Activated CD4-positive, alpha-beta T cell treated with anti-CD3 and anti-CD28 coated beads, Interleukin-2, amount 10 ng/mL, durations not matched to agents 24 days and 14 days (primary cell): ENCODE measurements around the gene SEC24B. TPM values are rescaled to one million over a fixed set of nuclear protein-coding genes. Genes with fewer than 3 reads are reported as not detected.
"Not testable (repeated sequence)": the region's sequence is repeated elsewhere in the genome, so short reads cannot be mapped to it uniquely, and the experiment has no call there.

ENCODE experiments used
- DNase-seq: peaks from one replicate; pipeline ENCODE4 v3.0.0; 2022
- H3K27ac Mint-ChIP-seq: one replicate; pipeline ENCODE4 v1.8.0; 2022; ENCODE audit warnings: mild to moderate bottlenecking, mixed read lengths
- H3K27me3 Mint-ChIP-seq: one replicate; pipeline ENCODE4 v1.8.0; 2022; ENCODE audit warnings: mixed read lengths
- H3K36me3 Mint-ChIP-seq: one replicate; pipeline ENCODE4 v1.8.0; 2022; ENCODE audit warnings: low read depth, mild to moderate bottlenecking, mixed read lengths
- H3K4me1 Mint-ChIP-seq: one replicate; pipeline ENCODE4 v1.8.0; 2021; ENCODE audit warnings: mixed read lengths
- H3K4me3 Mint-ChIP-seq: one replicate; pipeline ENCODE4 v1.8.0; 2022; ENCODE audit warnings: mild to moderate bottlenecking, moderate library complexity, mixed read lengths
- H3K9me3 Mint-ChIP-seq: one replicate; pipeline ENCODE4 v1.8.0; 2021; ENCODE audit warnings: mixed read lengths
- intact Hi-C: fragments of 100-400 bp; cut with micrococcal nuclease; formaldehyde crosslinking; loops from one replicate; pipeline ENCODE4 v1.15.1; 2023
- total RNA-seq: library from RNA; stranded (reverse); gene quantifications from 2 replicates; pipeline ENCODE4 v1.2.3, GENCODE V29; 2022

The SEC24B gene
- total RNA-seq, 1 donor from 2014 or later = 33.6 TPM

GRCh38 chr4:109441862-109442458, 8.3 kb downstream of the SEC24B start:
- Mint-ChIP-seq H3K27me3 (no peaks in the 10 kb centered on the region), H3K36me3 (peaks cover 16% of the 10 kb centered on the region), H3K9me3 (peaks cover 3% of the 10 kb centered on the region), H3K4me3 (no peak overlapping the region), H3K4me1 (peaks cover 39% of the 10 kb centered on the region), H3K27ac (no peak overlapping the region)
- intact Hi-C loops = no loop called here
- DNase-seq = no peak

GRCh38 chr4:109444182-109444844, 10.7 kb downstream of the SEC24B start:
- Mint-ChIP-seq H3K36me3 (peaks cover 26% of the 10 kb centered on the region), H3K4me3 (no peak overlapping the region), H3K27ac (no peak overlapping the region), H3K27me3 (no peaks in the 10 kb centered on the region), H3K4me1 (peaks cover 27% of the 10 kb centered on the region), H3K9me3 (peaks cover 3% of the 10 kb centered on the region)
- intact Hi-C loops = no loop called here
- DNase-seq = no peak

DNA sequence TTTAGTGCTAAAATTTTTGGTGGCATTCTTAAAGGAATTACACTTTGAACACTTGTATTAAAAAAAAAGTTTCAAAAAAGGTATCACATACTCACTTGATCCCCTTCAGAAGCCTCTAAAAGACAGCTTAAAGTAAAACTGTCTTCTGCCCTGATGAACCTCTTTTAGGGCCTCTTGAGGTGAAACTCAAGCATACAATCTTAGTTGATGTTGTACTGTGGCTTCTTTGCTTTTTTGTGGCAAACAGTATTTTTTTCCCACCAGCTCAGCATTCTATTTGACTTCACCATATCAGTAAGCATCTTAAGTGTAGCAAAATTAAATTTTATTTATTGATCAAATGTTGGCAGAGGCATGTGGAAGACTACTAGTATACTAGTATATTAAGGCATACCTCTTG, 13.7 kb downstream of the SEC24B start:
- H3K27me3 Mint-ChIP-seq = no peaks in the 10 kb centered on the region
- no peak overlapping the region for H3K4me3 Mint-ChIP-seq
- H3K36me3 Mint-ChIP-seq = peaks cover 47% of the 10 kb centered on the region
- peaks cover 3% of the 10 kb centered on the region for H3K9me3 Mint-ChIP-seq
- peaks cover 19% of the 10 kb centered on the region for H3K4me1 Mint-ChIP-seq
- no peak for DNase-seq
- no peak overlapping the region for H3K27ac Mint-ChIP-seq
- intact Hi-C loops = no loop called here

GRCh38 chr4:109451544-109452273, 18.1 kb downstream of the SEC24B start:
- Mint-ChIP-seq H3K4me1 (peaks cover 9% of the 10 kb centered on the region), H3K27ac (no peak overlapping the region), H3K36me3 (peaks cover 55% of the 10 kb centered on the region), H3K27me3 (no peaks in the 10 kb centered on the region), H3K4me3 (no peak overlapping the region), H3K9me3 (no peaks in the 10 kb centered on the region)
- DNase-seq = no peak
- intact Hi-C loops = no loop called here

DNA sequence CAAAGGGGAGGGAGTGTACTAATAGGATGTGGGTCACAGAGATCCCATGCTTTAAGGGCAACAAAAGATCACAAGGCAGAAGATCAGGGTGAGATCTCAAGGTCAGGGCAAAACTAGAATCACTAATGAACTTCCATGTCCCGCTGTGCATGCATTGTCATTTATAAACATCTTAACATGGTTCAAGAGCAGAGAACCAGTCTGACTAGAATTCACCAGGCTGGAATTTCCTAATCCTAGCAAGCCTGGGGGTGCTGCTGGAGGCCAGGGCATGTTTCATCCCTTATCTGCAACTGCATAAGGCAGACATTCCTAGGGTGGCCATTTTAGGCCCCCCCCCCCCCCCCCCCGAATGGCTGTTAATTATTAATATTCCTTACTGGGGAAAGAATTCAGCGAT, 19.5 kb downstream of the SEC24B start:
- intact Hi-C loops, H3K4me3 Mint-ChIP-seq, H3K27me3 Mint-ChIP-seq, H3K4me1 Mint-ChIP-seq, DNase-seq, H3K27ac Mint-ChIP-seq, H3K9me3 Mint-ChIP-seq: not testable (repeated sequence)
- peaks cover 51% of the 10 kb centered on the region for H3K36me3 Mint-ChIP-seq

GRCh38 chr4:109462297-109462696, 28.7 kb downstream of the SEC24B start:
- H3K9me3 Mint-ChIP-seq = no peaks in the 10 kb centered on the region
- H3K36me3 Mint-ChIP-seq = peaks cover 28% of the 10 kb centered on the region
- peak overlapping the region; percentile 17 for H3K27ac Mint-ChIP-seq
- no peak for DNase-seq
- H3K4me1 Mint-ChIP-seq = peaks cover 9% of the 10 kb centered on the region
- intact Hi-C loops = no loop called here
- H3K4me3 Mint-ChIP-seq = no peak overlapping the region
- no peaks in the 10 kb centered on the region for H3K27me3 Mint-ChIP-seq

DNA sequence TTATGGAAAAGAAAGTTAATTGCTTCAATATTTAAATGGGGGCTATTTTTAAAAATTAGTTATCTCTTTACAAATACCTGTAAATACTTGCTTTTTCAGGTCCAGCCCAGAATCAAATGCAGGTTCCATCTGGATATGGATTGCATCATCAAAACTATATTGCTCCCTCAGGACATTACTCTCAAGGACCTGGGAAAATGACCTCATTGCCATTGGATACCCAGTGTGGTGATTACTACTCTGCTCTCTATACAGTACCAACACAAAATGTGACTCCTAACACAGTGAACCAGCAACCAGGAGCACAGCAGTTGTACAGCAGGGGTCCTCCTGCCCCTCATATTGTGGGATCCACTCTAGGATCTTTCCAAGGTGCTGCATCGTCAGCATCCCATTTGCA, 29.2 kb downstream of the SEC24B start:
- Mint-ChIP-seq H3K27ac (no peak overlapping the region), H3K27me3 (no peaks in the 10 kb centered on the region), H3K4me1 (peaks cover 9% of the 10 kb centered on the region), H3K36me3 (peaks cover 28% of the 10 kb centered on the region), H3K4me3 (no peak overlapping the region), H3K9me3 (no peaks in the 10 kb centered on the region)
- DNase-seq = no peak
- intact Hi-C loops = no loop called here

- Mint-ChIP-seq H3K9me3 (no peaks in the 10 kb centered on the region), H3K27ac (no peak overlapping the region), H3K4me3 (no peak overlapping the region), H3K27me3 (no peaks in the 10 kb centered on the region), H3K4me1 (peaks cover 17% of the 10 kb centered on the region), H3K36me3 (peaks cover 35% of the 10 kb centered on the region)
- intact Hi-C loops = no loop called here
- no peak for DNase-seq
Measured at GRCh38 chr4:109465069-109465468, 31.5 kb downstream of the SEC24B start.

DNA sequence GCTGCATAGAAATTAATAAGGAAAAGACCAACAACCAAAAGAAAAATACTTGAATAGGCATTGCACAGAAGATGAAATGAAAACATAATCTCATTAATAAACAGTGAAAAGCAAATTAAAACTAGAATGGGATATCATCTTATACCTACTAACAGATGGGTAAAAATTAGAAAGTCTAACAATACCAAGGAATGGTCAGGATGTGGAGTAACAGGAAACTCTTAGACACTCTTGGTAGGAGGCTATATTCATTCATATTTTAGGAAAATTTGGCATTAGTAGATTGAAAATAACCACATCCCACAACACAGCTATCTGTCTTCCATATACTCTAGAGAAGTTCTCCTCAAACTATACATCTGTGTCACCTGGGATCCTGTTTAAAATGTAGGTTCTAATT, 36.3 kb downstream of the SEC24B start:
- intact Hi-C loops = loop anchor here (5.0 kb wide), 1 partner anchor 38 kb away; the partner anchor contains the start of gene SEC24B

DNA sequence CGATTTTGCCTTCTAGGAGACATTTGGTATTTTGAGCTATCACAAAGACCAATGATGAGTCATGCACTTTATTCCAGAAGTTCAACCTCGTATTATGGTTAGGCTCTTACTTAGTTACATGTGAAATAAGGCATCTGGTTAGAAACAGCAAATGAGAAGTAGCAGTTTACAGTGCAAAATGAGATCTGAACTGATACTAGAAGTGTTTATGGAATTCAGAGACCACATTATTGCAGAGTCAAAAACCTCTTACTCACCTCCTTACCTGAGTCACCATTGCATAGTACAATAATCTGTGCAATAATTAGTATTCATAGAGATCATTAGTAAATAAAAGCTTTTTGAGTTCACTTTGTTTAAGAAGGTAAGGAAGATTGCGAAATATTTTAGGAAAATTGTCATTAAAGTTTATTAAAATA, 38.7 kb downstream of the SEC24B start:
- Mint-ChIP-seq H3K36me3 (peaks cover 42% of the 10 kb centered on the region), H3K27ac (peak overlapping the region; percentile 6), H3K4me1 (peaks cover 31% of the 10 kb centered on the region), H3K9me3 (no peaks in the 10 kb centered on the region), H3K27me3 (no peaks in the 10 kb centered on the region), H3K4me3 (no peak overlapping the region)
- intact Hi-C loops = loop anchor here (5.0 kb wide), 1 partner anchor 40 kb away; the partner anchor contains the start of gene SEC24B
- no peak for DNase-seq

More for the DNA sequence above, 36.3 kb downstream of the SEC24B start:
- H3K27me3 Mint-ChIP-seq = no peaks in the 10 kb centered on the region
- peaks cover 38% of the 10 kb centered on the region for H3K36me3 Mint-ChIP-seq
- DNase-seq = no peak
- no peak overlapping the region for H3K4me3 Mint-ChIP-seq
- no peaks in the 10 kb centered on the region for H3K9me3 Mint-ChIP-seq
- no peak overlapping the region for H3K27ac Mint-ChIP-seq
- H3K4me1 Mint-ChIP-seq = peaks cover 35% of the 10 kb centered on the region

GRCh38 chr4:109473824-109474223, 40.2 kb downstream of the SEC24B start:
- Mint-ChIP-seq H3K36me3 (peaks cover 39% of the 10 kb centered on the region), H3K27ac (peak overlapping the region; percentile 80), H3K27me3 (no peaks in the 10 kb centered on the region), H3K4me3 (no peak overlapping the region), H3K4me1 (peaks cover 26% of the 10 kb centered on the region), H3K9me3 (no peaks in the 10 kb centered on the region)
- no peak for DNase-seq
- intact Hi-C loops = loop anchor here (5.0 kb wide), 1 partner anchor 42 kb away; the partner anchor contains the start of gene SEC24B

GRCh38 chr4:109486007-109486406, 52.4 kb downstream of the SEC24B start:
- intact Hi-C loops = no loop called here

DNA sequence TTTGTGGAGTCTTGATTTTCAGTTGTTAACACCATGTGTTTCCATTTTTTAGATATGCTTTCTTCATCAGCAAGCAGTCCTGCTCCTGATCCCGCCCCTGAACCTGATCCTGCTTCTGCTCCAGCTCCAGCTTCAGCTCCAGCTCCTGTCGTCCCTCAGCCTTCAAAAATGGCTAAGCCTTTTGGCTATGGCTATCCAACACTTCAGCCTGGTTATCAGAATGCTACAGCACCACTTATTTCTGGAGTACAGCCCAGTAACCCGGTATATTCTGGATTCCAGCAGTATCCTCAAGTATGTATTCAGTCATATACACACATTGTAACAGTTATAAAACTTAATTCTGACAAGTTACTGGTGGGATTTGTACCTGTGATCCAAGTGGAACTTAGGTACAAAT, 60.9 kb downstream of the SEC24B start:
- intact Hi-C loops = no loop called here
- Mint-ChIP-seq H3K27me3 (no peaks in the 10 kb centered on the region), H3K4me1 (no peaks in the 10 kb centered on the region), H3K9me3 (no peaks in the 10 kb centered on the region), H3K4me3 (no peak overlapping the region), H3K36me3 (peaks cover 55% of the 10 kb centered on the region), H3K27ac (no peak overlapping the region)
- DNase-seq = no peak

More at GRCh38 chr4:109486007-109486406, 52.4 kb downstream of the SEC24B start:
- Mint-ChIP-seq H3K27me3 (no peaks in the 10 kb centered on the region), H3K27ac (no peak overlapping the region), H3K4me1 (peaks cover 2% of the 10 kb centered on the region), H3K36me3 (peaks cover 32% of the 10 kb centered on the region), H3K4me3 (no peak overlapping the region), H3K9me3 (no peaks in the 10 kb centered on the region)
- DNase-seq = no peak

- H3K4me1 Mint-ChIP-seq = no peaks in the 10 kb centered on the region
- no peaks in the 10 kb centered on the region for H3K9me3 Mint-ChIP-seq
- no peak overlapping the region for H3K4me3 Mint-ChIP-seq
- no peak for DNase-seq
- peaks cover 58% of the 10 kb centered on the region for H3K36me3 Mint-ChIP-seq
- intact Hi-C loops = no loop called here
- no peaks in the 10 kb centered on the region for H3K27me3 Mint-ChIP-seq
- no peak overlapping the region for H3K27ac Mint-ChIP-seq
Measured at GRCh38 chr4:109495514-109495913, 61.9 kb downstream of the SEC24B start.
